ENCODE measurements around the gene S1PR2. TPM values are rescaled to one million over a fixed set of nuclear protein-coding genes. Genes with fewer than 3 reads are reported as not detected.

The S1PR2 gene
- total and polyA plus RNA-seq, 9 of the 15 experiments (the other 6 are each of a cell fraction or from before 2014, with no cell fraction given), result 1.5 to 3.9 (median 2.0) TPM

DNA sequence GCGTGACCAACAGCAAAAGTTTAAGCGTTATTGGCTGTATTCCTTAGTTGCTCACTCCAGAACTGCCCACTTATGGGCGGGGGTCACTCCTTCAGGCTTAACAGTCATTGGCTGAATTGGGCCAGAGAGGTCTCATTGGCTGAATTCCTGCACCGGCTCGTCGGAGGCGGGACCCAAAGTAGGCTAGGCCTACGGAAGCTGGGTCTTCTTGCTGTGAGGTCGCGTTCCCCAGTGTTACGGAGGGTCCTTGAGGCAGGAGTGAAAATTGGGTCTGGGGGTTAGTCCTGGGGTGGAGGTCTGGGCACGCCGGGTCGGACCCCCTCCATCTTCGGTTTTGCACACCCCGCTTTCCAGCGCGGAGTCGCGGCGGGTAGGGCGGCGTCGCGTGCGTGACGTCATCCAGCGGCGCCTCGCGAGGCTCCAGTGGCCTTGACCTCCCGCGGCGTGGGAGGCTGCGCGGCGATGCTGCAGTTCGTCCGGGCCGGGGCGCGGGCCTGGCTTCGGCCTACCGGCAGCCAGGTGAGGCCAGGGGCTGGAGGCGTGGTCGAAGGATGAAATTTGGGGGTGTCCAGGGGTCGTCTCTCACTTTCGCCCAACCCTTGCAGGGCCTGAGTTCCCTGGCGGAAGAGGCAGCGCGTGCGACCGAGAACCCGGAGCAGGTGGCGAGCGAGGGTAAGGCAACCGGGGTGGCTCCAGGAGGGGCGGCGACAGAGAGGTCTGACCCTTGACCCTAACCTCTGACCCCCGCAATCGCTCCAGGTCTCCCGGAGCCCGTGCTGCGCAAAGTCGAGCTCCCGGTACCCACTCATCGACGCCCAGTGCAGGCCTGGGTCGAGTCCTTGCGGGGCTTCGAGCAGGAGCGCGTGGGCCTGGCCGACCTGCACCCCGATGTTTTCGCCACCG is 20.9 kb upstream of the S1PR2 start, which contains the start of gene MRPL4 (continued):
- no peak for TF ChIP-seq ZNF121 (CRISPR knock-in tag; conservative IDR thresholded peaks at IDR 0.05)
- no peak for TF ChIP-seq ZNF384 (IDR thresholded peaks at IDR 0.05; ENCODE audit: low read depth, low read length)
- TF ChIP-seq ZNF695 (CRISPR knock-in tag; IDR thresholded peaks at IDR 0.05), result no peak; the same call in 1 of the 2 replicates
- no peak for TF ChIP-seq PYGO2 (tag; IDR thresholded peaks at IDR 0.05)
- TF ChIP-seq, protein P1, sequence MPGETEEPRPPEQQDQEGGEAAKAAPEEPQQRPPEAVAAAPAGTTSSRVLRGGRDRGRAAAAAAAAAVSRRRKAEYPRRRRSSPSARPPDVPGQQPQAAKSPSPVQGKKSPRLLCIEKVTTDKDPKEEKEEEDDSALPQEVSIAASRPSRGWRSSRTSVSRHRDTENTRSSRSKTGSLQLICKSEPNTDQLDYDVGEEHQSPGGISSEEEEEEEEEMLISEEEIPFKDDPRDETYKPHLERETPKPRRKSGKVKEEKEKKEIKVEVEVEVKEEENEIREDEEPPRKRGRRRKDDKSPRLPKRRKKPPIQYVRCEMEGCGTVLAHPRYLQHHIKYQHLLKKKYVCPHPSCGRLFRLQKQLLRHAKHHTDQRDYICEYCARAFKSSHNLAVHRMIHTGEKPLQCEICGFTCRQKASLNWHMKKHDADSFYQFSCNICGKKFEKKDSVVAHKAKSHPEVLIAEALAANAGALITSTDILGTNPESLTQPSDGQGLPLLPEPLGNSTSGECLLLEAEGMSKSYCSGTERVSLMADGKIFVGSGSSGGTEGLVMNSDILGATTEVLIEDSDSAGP (CRISPR knock-in tag; IDR thresholded peaks at IDR 0.05), result no peak
- TF ChIP-seq, protein P2, sequence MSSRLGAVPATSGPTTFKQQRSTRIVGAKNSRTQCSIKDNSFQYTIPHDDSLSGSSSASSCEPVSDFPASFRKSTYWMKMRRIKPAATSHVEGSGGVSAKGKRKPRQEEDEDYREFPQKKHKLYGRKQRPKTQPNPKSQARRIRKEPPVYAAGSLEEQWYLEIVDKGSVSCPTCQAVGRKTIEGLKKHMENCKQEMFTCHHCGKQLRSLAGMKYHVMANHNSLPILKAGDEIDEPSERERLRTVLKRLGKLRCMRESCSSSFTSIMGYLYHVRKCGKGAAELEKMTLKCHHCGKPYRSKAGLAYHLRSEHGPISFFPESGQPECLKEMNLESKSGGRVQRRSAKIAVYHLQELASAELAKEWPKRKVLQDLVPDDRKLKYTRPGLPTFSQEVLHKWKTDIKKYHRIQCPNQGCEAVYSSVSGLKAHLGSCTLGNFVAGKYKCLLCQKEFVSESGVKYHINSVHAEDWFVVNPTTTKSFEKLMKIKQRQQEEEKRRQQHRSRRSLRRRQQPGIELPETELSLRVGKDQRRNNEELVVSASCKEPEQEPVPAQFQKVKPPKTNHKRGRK (tag; IDR thresholded peaks at IDR 0.05), result no peak
- TF ChIP-seq PML (IDR thresholded peaks at IDR 0.05; ENCODE audit: low read length), result peak; percentile 72
- TF ChIP-seq, protein P3, sequence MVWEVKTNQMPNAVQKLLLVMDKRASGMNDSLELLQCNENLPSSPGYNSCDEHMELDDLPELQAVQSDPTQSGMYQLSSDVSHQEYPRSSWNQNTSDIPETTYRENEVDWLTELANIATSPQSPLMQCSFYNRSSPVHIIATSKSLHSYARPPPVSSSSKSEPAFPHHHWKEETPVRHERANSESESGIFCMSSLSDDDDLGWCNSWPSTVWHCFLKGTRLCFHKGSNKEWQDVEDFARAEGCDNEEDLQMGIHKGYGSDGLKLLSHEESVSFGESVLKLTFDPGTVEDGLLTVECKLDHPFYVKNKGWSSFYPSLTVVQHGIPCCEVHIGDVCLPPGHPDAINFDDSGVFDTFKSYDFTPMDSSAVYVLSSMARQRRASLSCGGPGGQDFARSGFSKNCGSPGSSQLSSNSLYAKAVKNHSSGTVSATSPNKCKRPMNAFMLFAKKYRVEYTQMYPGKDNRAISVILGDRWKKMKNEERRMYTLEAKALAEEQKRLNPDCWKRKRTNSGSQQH (CRISPR knock-in tag; IDR thresholded peaks at IDR 0.05), result peak; percentile 52; the same call in 1 of the 2 replicates
- TF ChIP-seq, protein P4, sequence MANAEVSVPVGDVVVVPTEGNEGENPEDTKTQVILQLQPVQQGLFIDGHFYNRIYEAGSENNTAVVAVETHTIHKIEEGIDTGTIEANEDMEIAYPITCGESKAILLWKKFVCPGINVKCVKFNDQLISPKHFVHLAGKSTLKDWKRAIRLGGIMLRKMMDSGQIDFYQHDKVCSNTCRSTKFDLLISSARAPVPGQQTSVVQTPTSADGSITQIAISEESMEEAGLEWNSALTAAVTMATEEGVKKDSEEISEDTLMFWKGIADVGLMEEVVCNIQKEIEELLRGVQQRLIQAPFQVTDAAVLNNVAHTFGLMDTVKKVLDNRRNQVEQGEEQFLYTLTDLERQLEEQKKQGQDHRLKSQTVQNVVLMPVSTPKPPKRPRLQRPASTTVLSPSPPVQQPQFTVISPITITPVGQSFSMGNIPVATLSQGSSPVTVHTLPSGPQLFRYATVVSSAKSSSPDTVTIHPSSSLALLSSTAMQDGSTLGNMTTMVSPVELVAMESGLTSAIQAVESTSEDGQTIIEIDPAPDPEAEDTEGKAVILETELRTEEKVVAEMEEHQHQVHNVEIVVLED (CRISPR knock-in tag; IDR thresholded peaks at IDR 0.05), result peak; percentile 76
- TF ChIP-seq XRCC4 (IDR thresholded peaks at IDR 0.05; ENCODE audit: extremely low read depth, insufficient read depth, insufficient read length), result no peak
- no peak for TF ChIP-seq SRSF3 (IDR thresholded peaks at IDR 0.05; ENCODE audit: insufficient read depth, low read length)
- TF ChIP-seq ZNF583 (CRISPR knock-in tag; IDR thresholded peaks at IDR 0.05), result no peak
- TF ChIP-seq CBFB (CRISPR knock-in tag; IDR thresholded peaks at IDR 0.05), result peak; percentile 71
- peak; percentile 90 for TF ChIP-seq POLR2A (conservative IDR thresholded peaks at IDR 0.05)
- peak; percentile 86 for TF ChIP-seq JUND (IDR thresholded peaks at IDR 0.05; ENCODE audit: borderline replicate concordance, low read depth, low read length)
- TF ChIP-seq JUND (tag; IDR thresholded peaks at IDR 0.05; ENCODE audit: borderline replicate concordance, low read depth, low read length), result 0 out of 3 replicates have a peak, but pooled peaks have one; percentile 74
- no peak for TF ChIP-seq RHOXF2B (CRISPR knock-in tag; conservative IDR thresholded peaks at IDR 0.05)
- no peak for TF ChIP-seq MYBL2 (IDR thresholded peaks at IDR 0.05; ENCODE audit: low read depth)
- TF ChIP-seq MYBL2 (CRISPR knock-in tag; IDR thresholded peaks at IDR 0.05; ENCODE audit: borderline replicate concordance), result no peak
- TF ChIP-seq, protein P5, sequence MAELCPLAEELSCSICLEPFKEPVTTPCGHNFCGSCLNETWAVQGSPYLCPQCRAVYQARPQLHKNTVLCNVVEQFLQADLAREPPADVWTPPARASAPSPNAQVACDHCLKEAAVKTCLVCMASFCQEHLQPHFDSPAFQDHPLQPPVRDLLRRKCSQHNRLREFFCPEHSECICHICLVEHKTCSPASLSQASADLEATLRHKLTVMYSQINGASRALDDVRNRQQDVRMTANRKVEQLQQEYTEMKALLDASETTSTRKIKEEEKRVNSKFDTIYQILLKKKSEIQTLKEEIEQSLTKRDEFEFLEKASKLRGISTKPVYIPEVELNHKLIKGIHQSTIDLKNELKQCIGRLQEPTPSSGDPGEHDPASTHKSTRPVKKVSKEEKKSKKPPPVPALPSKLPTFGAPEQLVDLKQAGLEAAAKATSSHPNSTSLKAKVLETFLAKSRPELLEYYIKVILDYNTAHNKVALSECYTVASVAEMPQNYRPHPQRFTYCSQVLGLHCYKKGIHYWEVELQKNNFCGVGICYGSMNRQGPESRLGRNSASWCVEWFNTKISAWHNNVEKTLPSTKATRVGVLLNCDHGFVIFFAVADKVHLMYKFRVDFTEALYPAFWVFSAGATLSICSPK (IDR thresholded peaks at IDR 0.05; ENCODE audit: borderline replicate concordance), result no peak

Measured in K562 (cell line).